Testis (tissue), 3 donors: ENCODE data around the gene MYCN. TPM values are rescaled to one million over a fixed set of nuclear protein-coding genes. Genes with fewer than 3 reads are reported as not detected.

ENCODE experiments used
- DNase-seq: peaks from one replicate; pipeline ENCODE4 v3.0.0-alpha.2; 2019
- H3K27ac ChIP-seq, 2 donors: fragments of 200-600 bp; sonication (generic); one replicate each; pipeline ENCODE4 v1.5.1; 2019
- H3K27me3 ChIP-seq: fragments of 200-600 bp; sonication (generic); one replicate; pipeline ENCODE4 v1.5.1; 2019
- H3K36me3 ChIP-seq: fragments of 200-600 bp; sonication (generic); one replicate; pipeline ENCODE4 v1.5.1; 2017; ENCODE audit warnings: low read depth; ENCODE audit errors: missing control alignments
- H3K4me1 ChIP-seq: fragments of 200-600 bp; sonication (generic); one replicate; pipeline ENCODE4 v1.5.1; 2019
- H3K4me3 ChIP-seq, 2 donors: fragments of 200-600 bp; sonication (generic); one replicate each; pipeline ENCODE4 v1.5.1; 2017 to 2019
- H3K9me3 ChIP-seq: fragments of 200-600 bp; sonication (generic); one replicate; pipeline ENCODE4 v1.5.1; 2017
- POLR2A ChIP-seq: fragments of 450-650 bp; IDR thresholded peaks from one replicate; pipeline ENCODE4 v1.6.1; 2017; ENCODE audit warnings: antibody characterized with exemption, mild to moderate bottlenecking, moderate library complexity
- WGBS, 2 donors: methylation state at CpG; one replicate each; pipeline ENCODE4 v1.1.5; 2018; 5-methylcytosine and 5-hydroxymethylcytosine counted together
- intact Hi-C: fragments of 100-400 bp; cut with DNase I; formaldehyde crosslinking; loops from one replicate; pipeline ENCODE4 v1.15.1; 2023; ENCODE audit warnings: low total_unique reads
- polyA plus RNA-seq: library from polyadenylated mRNA; stranded (reverse); fragments of 350-450 nt; fragmentation: Illumina TruSeq; extraction: RNeasy Lipid Tissue Mini Kit (QIAGEN cat#74804); gene quantifications from one replicate; pipeline ENCODE4 v1.2.3, GENCODE V29; 2014; ENCODE audit warnings: low read depth, low replicate concordance; ENCODE audit not compliant: insufficient read depth
- total RNA-seq, 2 donors: library from RNA; depleted of rRNA; stranded (reverse); fragments of >200 nt; gene quantifications; one replicate each; pipeline ENCODE4 v1.2.3, GENCODE V29; 2016
- TF ChIP-seq, protein P1 (sequence below), 3 experiments: fragments of 450-650 bp in 2 of 3; fragments of 200-600 bp in 1 of 3; sonication (generic) in 1 of 3; IDR thresholded peaks; one replicate each; pipeline ENCODE4 v1.5.1; 2016 to 2019; ENCODE audit warnings: antibody characterized with exemption in 3 of 3, mild to moderate bottlenecking in 2 of 3, moderate library complexity in 1 of 3

Gene MYCN
- total and polyA plus RNA-seq, 3 donors from 2014 or later: 6.9 to 8.1 (median 6.9) TPM

DNA sequence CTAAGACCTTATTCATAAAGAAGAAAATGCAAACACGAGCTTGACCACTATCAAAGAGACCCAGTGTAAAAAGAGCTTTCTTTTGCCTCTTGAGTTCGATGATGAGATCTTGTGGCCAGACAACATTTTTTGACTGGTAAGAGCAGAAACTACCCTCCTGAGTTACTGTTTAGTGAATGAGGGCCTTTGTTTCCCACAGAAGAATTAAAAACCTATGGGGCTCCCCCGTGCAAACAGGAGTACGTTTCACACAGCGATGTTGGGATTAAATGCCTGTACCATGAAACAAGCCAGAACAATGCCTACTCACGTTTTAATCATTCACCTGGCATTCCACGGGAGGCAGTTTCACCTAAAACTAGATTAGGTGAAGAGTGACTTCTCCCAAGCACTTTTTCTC is 36.0 kb downstream of the MYCN start:
- DNase-seq: no peak
- intact Hi-C loops: no loop called here
- no peaks in the 10 kb centered on the region for H3K36me3 ChIP-seq
- no peaks in the 10 kb centered on the region for H3K9me3 ChIP-seq
- TF ChIP-seq, protein P1, sequence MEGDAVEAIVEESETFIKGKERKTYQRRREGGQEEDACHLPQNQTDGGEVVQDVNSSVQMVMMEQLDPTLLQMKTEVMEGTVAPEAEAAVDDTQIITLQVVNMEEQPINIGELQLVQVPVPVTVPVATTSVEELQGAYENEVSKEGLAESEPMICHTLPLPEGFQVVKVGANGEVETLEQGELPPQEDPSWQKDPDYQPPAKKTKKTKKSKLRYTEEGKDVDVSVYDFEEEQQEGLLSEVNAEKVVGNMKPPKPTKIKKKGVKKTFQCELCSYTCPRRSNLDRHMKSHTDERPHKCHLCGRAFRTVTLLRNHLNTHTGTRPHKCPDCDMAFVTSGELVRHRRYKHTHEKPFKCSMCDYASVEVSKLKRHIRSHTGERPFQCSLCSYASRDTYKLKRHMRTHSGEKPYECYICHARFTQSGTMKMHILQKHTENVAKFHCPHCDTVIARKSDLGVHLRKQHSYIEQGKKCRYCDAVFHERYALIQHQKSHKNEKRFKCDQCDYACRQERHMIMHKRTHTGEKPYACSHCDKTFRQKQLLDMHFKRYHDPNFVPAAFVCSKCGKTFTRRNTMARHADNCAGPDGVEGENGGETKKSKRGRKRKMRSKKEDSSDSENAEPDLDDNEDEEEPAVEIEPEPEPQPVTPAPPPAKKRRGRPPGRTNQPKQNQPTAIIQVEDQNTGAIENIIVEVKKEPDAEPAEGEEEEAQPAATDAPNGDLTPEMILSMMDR (IDR thresholded peaks at IDR 0.05): no peak
- TF ChIP-seq POLR2A: no peak
- no peak overlapping the region for H3K27ac ChIP-seq
- H3K27me3 ChIP-seq: no peaks in the 10 kb centered on the region
- WGBS, 2 donors: 89 to 92% methylated on average over 7 of the region's 7 CpGs
- no peak overlapping the region for H3K4me3 ChIP-seq
- no peaks in the 10 kb centered on the region for H3K4me1 ChIP-seq

GRCh38 chr2:15979051-15979758 is 38.9 kb downstream of the MYCN start:
- Histone ChIP-seq H3K27ac (no peak overlapping the region), H3K4me3 (no peak overlapping the region), H3K4me1 (no peaks in the 10 kb centered on the region), H3K27me3 (no peaks in the 10 kb centered on the region), H3K9me3 (no peaks in the 10 kb centered on the region), H3K36me3 (no peaks in the 10 kb centered on the region)
- WGBS, 2 donors: 77 to 83% methylated on average over 9 of the region's 9 CpGs
- intact Hi-C loops: no loop called here
- TF ChIP-seq POLR2A: no peak
- TF ChIP-seq, protein P1 (IDR thresholded peaks at IDR 0.05): no peak
- no peak for DNase-seq

GRCh38 chr2:15979759-15980604 is 39.6 kb downstream of the MYCN start:
- 86 to 87% methylated on average over 9 of the region's 9 CpGs for WGBS, 2 donors
- H3K36me3 ChIP-seq: no peaks in the 10 kb centered on the region
- H3K9me3 ChIP-seq: no peaks in the 10 kb centered on the region
- intact Hi-C loops: no loop called here
- no peaks in the 10 kb centered on the region for H3K27me3 ChIP-seq
- no peak for DNase-seq
- peaks cover 5% of the 10 kb centered on the region for H3K4me1 ChIP-seq
- TF ChIP-seq POLR2A: no peak
- TF ChIP-seq, protein P1 (IDR thresholded peaks at IDR 0.05): no peak
- no peak overlapping the region for H3K27ac ChIP-seq
- no peak overlapping the region for H3K4me3 ChIP-seq

GRCh38 chr2:15980605-15981098 is 40.3 kb downstream of the MYCN start:
- Histone ChIP-seq H3K9me3 (no peaks in the 10 kb centered on the region), H3K4me3 (no peak overlapping the region), H3K27ac (no peak overlapping the region), H3K27me3 (no peaks in the 10 kb centered on the region), H3K36me3 (no peaks in the 10 kb centered on the region), H3K4me1 (peaks cover 5% of the 10 kb centered on the region)
- no peak for DNase-seq
- WGBS, 2 donors: 86 to 87% methylated on average over 14 of the region's 14 CpGs
- intact Hi-C loops: no loop called here
- no peak for TF ChIP-seq POLR2A
- TF ChIP-seq, protein P1 (IDR thresholded peaks at IDR 0.05): no peak
